Kidney glomerular epithelial cell (primary cell): ENCODE data around the gene ADAP1.

Experiments
- DNase-seq: peaks from one replicate; lab custom pipeline; 2025; lab: John Stamatoyannopoulos, UW

Gene ADAP1

GRCh38 chr7:860149-860548 is 94.3 kb downstream of the ADAP1 start:
- no peak for DNase-seq

- no peak for DNase-seq
These were observed 95.0 kb downstream of the ADAP1 start for GRCh38 chr7:859359-860030.

- no peak for DNase-seq
These were observed 96.8 kb downstream of the ADAP1 start for GRCh38 chr7:857661-858060.

- no peak for DNase-seq
These were observed 97.9 kb downstream of the ADAP1 start for GRCh38 chr7:856444-857095.

GRCh38 chr7:855686-856369 is 98.7 kb downstream of the ADAP1 start:
- no peak for DNase-seq

GRCh38 chr7:854118-854775 is 100.2 kb downstream of the ADAP1 start:
- no peak for DNase-seq

GRCh38 chr7:853366-854117 is 100.9 kb downstream of the ADAP1 start:
- DNase-seq: no peak

- no peak for DNase-seq
These were observed 103.3 kb downstream of the ADAP1 start for GRCh38 chr7:851204-851603.

GRCh38 chr7:849781-850180 is 104.7 kb downstream of the ADAP1 start:
- no peak for DNase-seq

GRCh38 chr7:849145-849544 is 105.3 kb downstream of the ADAP1 start:
- no peak for DNase-seq
